Central memory CD8-positive, alpha-beta T cell (primary cell): ENCODE data around the gene CNGA1.
"Not testable (repeated sequence)": the region's sequence is repeated elsewhere in the genome, so short reads cannot be mapped to it uniquely, and the experiment has no call there.

Experiments used
- ATAC-seq: fragments of 150-1000 bp; cut with Tn5 transposase; replicated peaks from 2 replicates; pipeline ENCODE4 v1.10.0; 2022; ENCODE audit warnings: mild to moderate bottlenecking, moderate FRiP score, moderate number of reproducible peaks; ENCODE audit not compliant: poor library complexity, severe bottlenecking; ENCODE audit errors: extremely low read depth
- DNase-seq, 2 donors: peaks; one replicate each; pipeline ENCODE4 v3.0.0; 2021; ENCODE audit warnings: low spot score in 2 of 2
- H3K27ac Mint-ChIP-seq: one replicate; pipeline ENCODE4 v1.8.0; 2022; ENCODE audit warnings: low read depth, mild to moderate bottlenecking, moderate library complexity, mixed read lengths
- H3K27me3 Mint-ChIP-seq: one replicate; pipeline ENCODE4 v1.8.0; 2022; ENCODE audit warnings: mixed read lengths
- H3K36me3 Mint-ChIP-seq: one replicate; pipeline ENCODE4 v1.8.0; 2022; ENCODE audit warnings: mild to moderate bottlenecking, moderate library complexity, mixed read lengths; ENCODE audit not compliant: insufficient read depth
- H3K4me1 Mint-ChIP-seq: one replicate; pipeline ENCODE4 v1.8.0; 2022; ENCODE audit warnings: mixed read lengths
- H3K4me3 Mint-ChIP-seq: one replicate; pipeline ENCODE4 v1.8.0; 2022; ENCODE audit warnings: mild to moderate bottlenecking, moderate library complexity, mixed read lengths
- H3K9me3 Mint-ChIP-seq: one replicate; pipeline ENCODE4 v1.8.0; 2022; ENCODE audit warnings: mixed read lengths

The CNGA1 gene

DNA sequence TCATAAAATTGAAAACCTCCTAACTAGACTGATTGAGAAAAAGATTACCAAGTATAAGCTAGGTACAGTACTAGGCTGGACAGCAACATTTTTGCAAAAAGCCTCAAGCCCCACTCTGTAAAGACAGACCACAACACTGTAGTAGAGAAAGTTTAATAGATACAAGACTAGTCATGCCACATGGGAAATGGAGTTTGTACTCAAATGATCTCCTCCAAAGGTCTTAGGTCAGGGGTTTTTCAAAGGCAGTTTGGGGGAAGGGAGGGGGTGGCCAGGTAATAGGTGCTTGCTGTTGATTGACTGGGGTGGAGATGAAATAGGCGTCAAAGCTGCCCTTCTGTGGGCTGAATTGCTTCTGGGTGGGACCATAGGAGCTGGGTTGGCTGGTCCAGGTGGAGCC is 14.2 kb downstream of the CNGA1 start:
- no peak overlapping the region for H3K4me3 Mint-ChIP-seq
- no peak for ATAC-seq
- H3K4me1 Mint-ChIP-seq, result no peaks in the 10 kb centered on the region
- DNase-seq, result no peak
- peaks cover 9% of the 10 kb centered on the region for H3K27me3 Mint-ChIP-seq
- no peaks in the 10 kb centered on the region for H3K9me3 Mint-ChIP-seq
- no peak overlapping the region for H3K27ac Mint-ChIP-seq
- H3K36me3 Mint-ChIP-seq, result peaks cover 1% of the 10 kb centered on the region

DNA sequence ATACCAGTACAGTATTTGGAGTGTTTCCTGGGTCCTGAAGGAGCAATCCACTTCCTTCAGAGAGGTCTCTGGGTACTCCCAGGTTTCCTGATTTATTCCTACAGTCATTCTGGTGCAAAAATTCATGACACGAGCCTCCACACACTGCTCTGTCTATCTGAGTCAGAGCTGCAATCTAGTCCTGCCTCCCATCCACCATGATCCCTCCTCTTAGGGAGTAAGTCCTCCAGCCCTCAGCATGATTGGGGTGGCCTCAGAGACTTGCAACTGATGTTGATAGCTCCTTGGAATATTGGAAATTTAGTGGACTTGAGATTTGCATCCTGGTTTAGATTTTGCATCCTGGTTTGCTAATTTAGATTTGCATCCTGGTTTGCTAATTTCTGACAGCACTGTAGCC is 20.5 kb downstream of the CNGA1 start:
- DNase-seq, result no peak

GRCh38 chr4:47992475-47992874 is 24.0 kb downstream of the CNGA1 start:
- peaks cover 41% of the 10 kb centered on the region for H3K27me3 Mint-ChIP-seq
- not testable (repeated sequence) for H3K27ac Mint-ChIP-seq, H3K36me3 Mint-ChIP-seq, H3K4me3 Mint-ChIP-seq, H3K9me3 Mint-ChIP-seq, ATAC-seq, DNase-seq
- H3K4me1 Mint-ChIP-seq, result peaks cover 10% of the 10 kb centered on the region

More for the DNA sequence above, 20.5 kb downstream of the CNGA1 start:
- no peak for ATAC-seq
- H3K4me1 Mint-ChIP-seq, result peaks cover 10% of the 10 kb centered on the region
- no peaks in the 10 kb centered on the region for H3K9me3 Mint-ChIP-seq
- H3K27ac Mint-ChIP-seq, result no peak overlapping the region
- peaks cover 1% of the 10 kb centered on the region for H3K36me3 Mint-ChIP-seq
- no peak overlapping the region for H3K4me3 Mint-ChIP-seq
- peaks cover 40% of the 10 kb centered on the region for H3K27me3 Mint-ChIP-seq

GRCh38 chr4:47990145-47990544 is 26.3 kb downstream of the CNGA1 start:
- Mint-ChIP-seq H3K27me3 (peaks cover 53% of the 10 kb centered on the region), H3K4me1 (peaks cover 10% of the 10 kb centered on the region), H3K36me3 (no peaks in the 10 kb centered on the region), H3K27ac (no peak overlapping the region), H3K9me3 (peaks cover 5% of the 10 kb centered on the region), H3K4me3 (no peak overlapping the region)
- DNase-seq (no peak), ATAC-seq (no peak)

GRCh38 chr4:47974566-47974965 is 41.9 kb downstream of the CNGA1 start:
- no peaks in the 10 kb centered on the region for H3K4me1 Mint-ChIP-seq
- no peaks in the 10 kb centered on the region for H3K9me3 Mint-ChIP-seq
- DNase-seq, result no peak
- peaks cover 8% of the 10 kb centered on the region for H3K27me3 Mint-ChIP-seq
- no peak overlapping the region for H3K27ac Mint-ChIP-seq
- H3K4me3 Mint-ChIP-seq, result no peak overlapping the region
- no peak for ATAC-seq
- H3K36me3 Mint-ChIP-seq, result no peaks in the 10 kb centered on the region

GRCh38 chr4:47972721-47973120 is 43.8 kb downstream of the CNGA1 start:
- ATAC-seq, result no peak
- no peaks in the 10 kb centered on the region for H3K36me3 Mint-ChIP-seq
- DNase-seq, result no peak
- no peak overlapping the region for H3K27ac Mint-ChIP-seq
- H3K9me3 Mint-ChIP-seq, result no peaks in the 10 kb centered on the region
- H3K4me1 Mint-ChIP-seq, result no peaks in the 10 kb centered on the region
- H3K27me3 Mint-ChIP-seq, result peaks cover 26% of the 10 kb centered on the region
- H3K4me3 Mint-ChIP-seq, result no peak overlapping the region

GRCh38 chr4:47972181-47972580 is 44.3 kb downstream of the CNGA1 start:
- Mint-ChIP-seq H3K4me3 (no peak overlapping the region), H3K4me1 (no peaks in the 10 kb centered on the region), H3K9me3 (no peaks in the 10 kb centered on the region), H3K27me3 (peaks cover 26% of the 10 kb centered on the region), H3K27ac (no peak overlapping the region), H3K36me3 (no peaks in the 10 kb centered on the region)
- ATAC-seq (no peak), DNase-seq (no peak)

GRCh38 chr4:47968847-47969246 is 47.6 kb downstream of the CNGA1 start:
- no peak overlapping the region for H3K27ac Mint-ChIP-seq
- H3K9me3 Mint-ChIP-seq, result no peaks in the 10 kb centered on the region
- no peaks in the 10 kb centered on the region for H3K4me1 Mint-ChIP-seq
- no peaks in the 10 kb centered on the region for H3K36me3 Mint-ChIP-seq
- no peak for DNase-seq
- H3K27me3 Mint-ChIP-seq, result peaks cover 37% of the 10 kb centered on the region
- no peak overlapping the region for H3K4me3 Mint-ChIP-seq
- no peak for ATAC-seq

GRCh38 chr4:47954677-47955076 is 61.8 kb downstream of the CNGA1 start:
- Mint-ChIP-seq H3K36me3 (no peaks in the 10 kb centered on the region), H3K4me1 (no peaks in the 10 kb centered on the region), H3K27ac (no peak overlapping the region), H3K4me3 (no peak overlapping the region), H3K27me3 (peaks cover 27% of the 10 kb centered on the region), H3K9me3 (no peaks in the 10 kb centered on the region)
- DNase-seq (no peak), ATAC-seq (no peak)

GRCh38 chr4:47954245-47954644 is 62.2 kb downstream of the CNGA1 start:
- Mint-ChIP-seq H3K4me1 (no peaks in the 10 kb centered on the region), H3K27ac (no peak overlapping the region), H3K4me3 (no peak overlapping the region), H3K9me3 (no peaks in the 10 kb centered on the region), H3K27me3 (peaks cover 31% of the 10 kb centered on the region), H3K36me3 (no peaks in the 10 kb centered on the region)
- ATAC-seq, result no peak
- DNase-seq, result no peak

DNA sequence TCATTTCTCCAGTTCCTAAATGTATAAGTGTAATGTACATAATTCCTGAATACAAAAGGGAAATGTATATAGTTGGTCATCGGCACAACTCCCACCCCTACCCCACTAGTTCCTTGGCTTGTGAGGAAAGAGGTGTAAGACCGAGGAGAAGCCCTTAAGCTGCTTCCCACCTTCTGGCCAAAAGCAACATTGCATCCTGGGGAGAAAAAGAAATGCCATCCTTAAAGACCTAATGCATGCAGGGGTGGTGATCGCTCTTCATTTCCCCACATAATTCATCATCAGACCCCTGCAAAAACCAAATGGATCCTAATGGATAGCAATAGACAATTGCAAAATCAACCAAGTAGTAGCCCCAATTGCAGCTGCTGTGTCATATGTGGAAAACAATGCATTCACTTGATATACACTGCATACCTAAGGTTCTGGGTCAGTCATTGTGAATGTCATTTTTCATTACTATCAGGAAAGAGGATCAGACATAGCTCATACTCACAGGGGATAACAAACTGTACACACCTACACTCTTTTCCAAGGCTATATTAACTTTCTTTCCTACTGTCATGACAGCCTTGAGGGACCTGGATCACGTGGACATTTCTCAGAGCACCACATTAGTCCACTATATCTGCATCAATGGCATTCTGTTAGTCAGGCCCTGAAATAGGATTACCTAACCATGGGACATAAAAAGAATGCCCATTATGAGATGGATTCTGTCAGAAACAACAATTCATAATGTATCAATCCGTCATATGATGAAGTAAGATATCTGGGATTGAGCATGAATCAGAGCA is 70.4 kb downstream of the CNGA1 start:
- no peak for DNase-seq
- no peak overlapping the region for H3K27ac Mint-ChIP-seq
- no peaks in the 10 kb centered on the region for H3K9me3 Mint-ChIP-seq
- H3K36me3 Mint-ChIP-seq, result no peaks in the 10 kb centered on the region
- peaks cover 27% of the 10 kb centered on the region for H3K27me3 Mint-ChIP-seq
- no peak for ATAC-seq
- no peak overlapping the region for H3K4me3 Mint-ChIP-seq
- no peaks in the 10 kb centered on the region for H3K4me1 Mint-ChIP-seq

DNA sequence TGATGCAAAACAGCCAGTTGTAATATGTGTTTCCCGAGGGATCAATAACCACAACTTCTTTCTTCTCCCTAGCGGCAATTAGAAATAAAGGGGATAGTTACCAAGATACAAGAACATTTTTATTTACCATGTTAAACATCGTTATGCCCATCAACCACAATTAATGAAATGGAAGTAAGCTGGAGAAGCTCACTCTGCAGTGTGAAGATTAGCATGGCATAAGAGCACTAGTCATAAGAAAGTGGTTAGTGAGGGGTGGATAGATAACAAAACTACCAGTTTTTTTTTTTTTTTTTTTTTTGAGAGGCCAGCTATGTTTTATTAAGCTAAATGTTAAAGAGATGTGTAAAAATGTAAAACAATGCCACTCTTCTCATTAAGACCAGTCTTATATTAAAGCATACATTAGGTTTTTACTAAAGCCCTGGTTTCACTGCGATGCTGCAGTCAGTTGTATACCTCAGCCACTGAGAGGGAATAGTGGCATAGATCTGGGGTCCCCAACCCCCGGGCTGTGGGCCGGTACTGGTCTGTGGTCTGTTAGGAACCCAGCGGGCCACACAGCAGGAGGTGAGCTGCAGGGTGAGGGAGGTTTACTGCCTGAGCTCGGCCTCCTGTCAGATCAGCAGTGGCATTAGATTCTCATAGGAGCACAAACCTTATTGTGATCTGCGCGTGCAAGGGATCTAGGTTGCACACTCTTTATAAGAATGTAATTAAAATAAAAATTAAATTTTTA is 74.2 kb downstream of the CNGA1 start:
- H3K4me1 Mint-ChIP-seq, result no peaks in the 10 kb centered on the region
- H3K36me3 Mint-ChIP-seq, result no peaks in the 10 kb centered on the region
- no peak overlapping the region for H3K4me3 Mint-ChIP-seq
- no peak overlapping the region for H3K27ac Mint-ChIP-seq
- ATAC-seq (no peak), DNase-seq (no peak)
- H3K9me3 Mint-ChIP-seq, result no peaks in the 10 kb centered on the region
- peaks cover 22% of the 10 kb centered on the region for H3K27me3 Mint-ChIP-seq

GRCh38 chr4:47939456-47939855 is 77.0 kb downstream of the CNGA1 start:
- H3K27me3 Mint-ChIP-seq, result peaks cover 34% of the 10 kb centered on the region
- H3K4me3 Mint-ChIP-seq, result no peak overlapping the region
- H3K36me3 Mint-ChIP-seq, result no peaks in the 10 kb centered on the region
- no peaks in the 10 kb centered on the region for H3K4me1 Mint-ChIP-seq
- ATAC-seq (no peak), DNase-seq (no peak)
- H3K27ac Mint-ChIP-seq, result no peak overlapping the region
- no peaks in the 10 kb centered on the region for H3K9me3 Mint-ChIP-seq
